ENCODE results near the gene SMIM5. TPM values are rescaled to one million over a fixed set of nuclear protein-coding genes. Genes with fewer than 3 reads are reported as not detected.

SMIM5 gene
- total RNA-seq, 2 experiments from 2014 or later = 0.06 TPM; not detected in 1

GRCh38 chr17:75668489-75668888 is 35.3 kb downstream of the SMIM5 start:
- Histone ChIP-seq H3K4me1 (ENCODE audit: insufficient read depth, low read length, poor library complexity, severe bottlenecking) (peaks cover 41% of the 10 kb centered on the region), H3K79me2 (ENCODE audit: insufficient read depth, low read depth, low read length) (peaks cover 70% of the 10 kb centered on the region), H3K4me2 (ENCODE audit: low read length) (peak overlapping the region; percentile 79), H3K9me2 (ENCODE audit: insufficient read depth, low read length) (no peaks in the 10 kb centered on the region), H2AFZ (ENCODE audit: low read length) (no peak overlapping the region), H3K4me3 (ENCODE audit: low read depth, low read length, poor library complexity, severe bottlenecking) (peak overlapping the region; percentile 84), H3K9me3 (ENCODE audit: low read length) (peaks cover 6% of the 10 kb centered on the region; the same call in 1 of the 2 replicates), H3K36me3 (ENCODE audit: insufficient read depth, low read length) (peaks cover 65% of the 10 kb centered on the region), H4K20me1 (ENCODE audit: insufficient read depth, low read length) (no peaks in the 10 kb centered on the region), H3K27ac (ENCODE audit: low read depth, low read length, poor library complexity, severe bottlenecking) (no peak overlapping the region)
- BruUV-seq (replicated peaks) = no TSS peak
- intact Hi-C loops (cut with micrococcal nuclease; ENCODE audit: unreplicated experiment) = loop anchor here (5.0 to 10.0 kb wide), 4 partner anchors 36 to 1066 kb away; partner anchors contain the start of genes MFSD11, SMIM5, SRSF2 and UBALD2
- TF ChIP-seq EZH2phosphoT487 (IDR thresholded peaks at IDR 0.05; ENCODE audit: borderline replicate concordance, low read depth, low read length) = no peak
- TF ChIP-seq, protein P1, sequence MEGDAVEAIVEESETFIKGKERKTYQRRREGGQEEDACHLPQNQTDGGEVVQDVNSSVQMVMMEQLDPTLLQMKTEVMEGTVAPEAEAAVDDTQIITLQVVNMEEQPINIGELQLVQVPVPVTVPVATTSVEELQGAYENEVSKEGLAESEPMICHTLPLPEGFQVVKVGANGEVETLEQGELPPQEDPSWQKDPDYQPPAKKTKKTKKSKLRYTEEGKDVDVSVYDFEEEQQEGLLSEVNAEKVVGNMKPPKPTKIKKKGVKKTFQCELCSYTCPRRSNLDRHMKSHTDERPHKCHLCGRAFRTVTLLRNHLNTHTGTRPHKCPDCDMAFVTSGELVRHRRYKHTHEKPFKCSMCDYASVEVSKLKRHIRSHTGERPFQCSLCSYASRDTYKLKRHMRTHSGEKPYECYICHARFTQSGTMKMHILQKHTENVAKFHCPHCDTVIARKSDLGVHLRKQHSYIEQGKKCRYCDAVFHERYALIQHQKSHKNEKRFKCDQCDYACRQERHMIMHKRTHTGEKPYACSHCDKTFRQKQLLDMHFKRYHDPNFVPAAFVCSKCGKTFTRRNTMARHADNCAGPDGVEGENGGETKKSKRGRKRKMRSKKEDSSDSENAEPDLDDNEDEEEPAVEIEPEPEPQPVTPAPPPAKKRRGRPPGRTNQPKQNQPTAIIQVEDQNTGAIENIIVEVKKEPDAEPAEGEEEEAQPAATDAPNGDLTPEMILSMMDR (conservative IDR thresholded peaks at IDR 0.05; ENCODE audit: low read length) = no peak
- ChIA-PET POLR2A (interaction anchor here (0.6 kb wide), 1 partner anchor 81 kb away, joined by 3 read pairs; no protein-coding TSS in a partner anchor), CTCF (ENCODE audit: unreplicated experiment) (interaction anchor here (0.5 to 1.2 kb wide), 4 partner anchors 21 to 87 kb away, joined by 3 to 4 read pairs (median 3); no protein-coding TSS in a partner anchor)
- DNase-seq (ENCODE audit: low spot score) = no peak

GRCh38 chr17:75670868-75671267 is 37.6 kb downstream of the SMIM5 start:
- POLR2A ChIA-PET = interaction anchor here (0.7 to 2.0 kb wide), 5 partner anchors 18 to 75 kb away, joined by 3 to 7 read pairs (median 3); no protein-coding TSS in a partner anchor
- CTCF ChIA-PET (ENCODE audit: unreplicated experiment) = interaction anchor here (1.0 to 1.8 kb wide), 3 partner anchors 38 to 79 kb away, joined by 3 to 4 read pairs (median 4); no protein-coding TSS in a partner anchor
- Histone ChIP-seq H3K4me3 (ENCODE audit: low read depth, low read length, poor library complexity, severe bottlenecking) (no peak overlapping the region), H3K4me1 (ENCODE audit: insufficient read depth, low read length, poor library complexity, severe bottlenecking) (peaks cover 30% of the 10 kb centered on the region), H3K27ac (ENCODE audit: low read depth, low read length, poor library complexity, severe bottlenecking) (no peak overlapping the region), H2AFZ (ENCODE audit: low read length) (no peak overlapping the region), H4K20me1 (ENCODE audit: insufficient read depth, low read length) (no peaks in the 10 kb centered on the region), H3K9me2 (ENCODE audit: insufficient read depth, low read length) (no peaks in the 10 kb centered on the region), H3K4me2 (ENCODE audit: low read length) (peak overlapping the region; percentile 0; the same call in 1 of the 2 replicates), H3K36me3 (ENCODE audit: insufficient read depth, low read length) (peaks cover 70% of the 10 kb centered on the region), H3K79me2 (ENCODE audit: insufficient read depth, low read depth, low read length) (peaks cover 75% of the 10 kb centered on the region), H3K9me3 (ENCODE audit: low read length) (no peaks in the 10 kb centered on the region; the same call in 1 of the 2 replicates)
- intact Hi-C loops (cut with micrococcal nuclease; ENCODE audit: unreplicated experiment) = no loop called here
- DNase-seq (ENCODE audit: low spot score) = no peak
- no peak for TF ChIP-seq EZH2phosphoT487 (IDR thresholded peaks at IDR 0.05; ENCODE audit: borderline replicate concordance, low read depth, low read length)
- TF ChIP-seq, protein P1 (conservative IDR thresholded peaks at IDR 0.05; ENCODE audit: low read length) = no peak
- BruUV-seq (replicated peaks) = no TSS peak

- H2AFZ ChIP-seq (ENCODE audit: low read length) = no peak overlapping the region
- POLR2A ChIA-PET = interaction anchor here (0.7 to 2.0 kb wide), 7 partner anchors 8 to 164 kb away, joined by 3 to 7 read pairs (median 3); no protein-coding TSS in a partner anchor
- no peak for DNase-seq (ENCODE audit: low spot score)
- TF ChIP-seq, protein P1 (conservative IDR thresholded peaks at IDR 0.05; ENCODE audit: low read length) = no peak
- TF ChIP-seq EZH2phosphoT487 (IDR thresholded peaks at IDR 0.05; ENCODE audit: borderline replicate concordance, low read depth, low read length) = no peak
- peaks cover 75% of the 10 kb centered on the region for H3K79me2 ChIP-seq (ENCODE audit: insufficient read depth, low read depth, low read length)
- no peak overlapping the region for H3K4me3 ChIP-seq (ENCODE audit: low read depth, low read length, poor library complexity, severe bottlenecking)
- H3K9me2 ChIP-seq (ENCODE audit: insufficient read depth, low read length) = no peaks in the 10 kb centered on the region
- peaks cover 79% of the 10 kb centered on the region for H3K36me3 ChIP-seq (ENCODE audit: insufficient read depth, low read length)
- CTCF ChIA-PET (ENCODE audit: unreplicated experiment) = interaction anchor here (1.2 kb wide), 1 partner anchor 82 kb away, joined by 3 read pairs; no protein-coding TSS in a partner anchor
- no peaks in the 10 kb centered on the region for H3K9me3 ChIP-seq (ENCODE audit: low read length)
- intact Hi-C loops (cut with micrococcal nuclease; ENCODE audit: unreplicated experiment) = no loop called here
- H3K4me1 ChIP-seq (ENCODE audit: insufficient read depth, low read length, poor library complexity, severe bottlenecking) = peaks cover 25% of the 10 kb centered on the region
- BruUV-seq (replicated peaks) = no TSS peak
- H3K4me2 ChIP-seq (ENCODE audit: low read length) = no peak overlapping the region
- 0 out of 2 replicates have a peak, but pooled peaks cover 3% of the 10 kb centered on the region for H4K20me1 ChIP-seq (ENCODE audit: insufficient read depth, low read length)
- H3K27ac ChIP-seq (ENCODE audit: low read depth, low read length, poor library complexity, severe bottlenecking) = no peak overlapping the region
Measured at GRCh38 chr17:75672011-75672410, 38.8 kb downstream of the SMIM5 start.

All from OCI-LY7 (cell line).